Measurements from ENCODE around the gene NIPBL.
A peak's percentile ranks its signal among the peaks of the same experiment; 100 is the strongest.

NIPBL gene

GRCh38 chr5:36953043-36953442 is 76.5 kb downstream of the NIPBL start:
- H3K4me3 ChIP-seq (ENCODE audit: control insufficient read depth in 1 of 7, extremely low read depth in 1 of 7, insufficient read depth in 4 of 7, low read depth in 2 of 7, low read length in 6 of 7) = no peak overlapping the region
- no peaks in the 10 kb centered on the region for H3K27me3 ChIP-seq (replicated peaks in 2 of 5; ENCODE audit: control insufficient read depth in 4 of 5, insufficient read depth in 5 of 5, low read length in 4 of 5)
- H3K4me1 ChIP-seq (ENCODE audit: control extremely low read depth in 1 of 4, control insufficient read depth in 4 of 4, insufficient read depth in 4 of 4, low read length in 3 of 4) = peaks cover 0 to 13% (median 6%) of the 10 kb centered on the region in 4 experiments
- no CpG with 5 or more reads among the region's 2 CpGs for WGBS (ENCODE audit: insufficient coverage)
- H3K27ac ChIP-seq (ENCODE audit: insufficient read depth in 1 of 2, low read depth in 1 of 2, low read length in 2 of 2, poor library complexity in 1 of 2, severe bottlenecking in 2 of 2) = no peak overlapping the region
- ChIA-PET POLR2A (no interaction called here), CTCF (interaction anchor here (1.2 to 2.2 kb wide), 4 partner anchors 9 to 214 kb away, joined by 3 to 8 read pairs (median 4); no protein-coding TSS in a partner anchor)
- no peak for DNase-seq
- H3K36me3 ChIP-seq (ENCODE audit: control insufficient read depth in 4 of 4, insufficient read depth in 4 of 4, low read length in 3 of 4) = peaks cover 0 to 17% (median 6%) of the 10 kb centered on the region in 4 experiments
- H3K9me3 ChIP-seq (ENCODE audit: control extremely low read depth in 1 of 5, control insufficient read depth in 4 of 5, insufficient read depth in 2 of 5, low read depth in 1 of 5, low read length in 4 of 5) = no peaks in the 10 kb centered on the region

GRCh38 chr5:36957953-36958537 is 81.5 kb downstream of the NIPBL start:
- CTCF ChIA-PET = interaction anchor here (0.8 to 2.2 kb wide), 4 partner anchors 9 to 47 kb away, joined by 3 to 5 read pairs (median 4); no protein-coding TSS in a partner anchor
- no CpG with 5 or more reads among the region's 3 CpGs for WGBS (ENCODE audit: insufficient coverage)

GRCh38 chr5:36958612-36959011 is 82.0 kb downstream of the NIPBL start:
- Histone ChIP-seq H3K27ac (ENCODE audit: insufficient read depth in 1 of 2, low read depth in 1 of 2, low read length in 2 of 2, poor library complexity in 1 of 2, severe bottlenecking in 2 of 2) (no peak overlapping the region), H3K4me3 (ENCODE audit: control insufficient read depth in 1 of 7, extremely low read depth in 1 of 7, insufficient read depth in 4 of 7, low read depth in 2 of 7, low read length in 6 of 7) (no peak overlapping the region), H3K27me3 (replicated peaks in 2 of 5; ENCODE audit: control insufficient read depth in 4 of 5, insufficient read depth in 5 of 5, low read length in 4 of 5) (no peaks in the 10 kb centered on the region), H3K9me3 (ENCODE audit: control extremely low read depth in 1 of 5, control insufficient read depth in 4 of 5, insufficient read depth in 2 of 5, low read depth in 1 of 5, low read length in 4 of 5) (no peaks in the 10 kb centered on the region), H3K4me1 (ENCODE audit: control extremely low read depth in 1 of 4, control insufficient read depth in 4 of 4, insufficient read depth in 4 of 4, low read length in 3 of 4) (no peaks in the 10 kb centered on the region), H3K36me3 (ENCODE audit: control insufficient read depth in 4 of 4, insufficient read depth in 4 of 4, low read length in 3 of 4) (peaks cover 5 to 44% (median 15%) of the 10 kb centered on the region in 4 experiments)
- ChIA-PET POLR2A (no interaction called here), CTCF (interaction anchor here (0.8 to 1.4 kb wide), 4 partner anchors 9 to 18 kb away, joined by 3 to 5 read pairs (median 3); no protein-coding TSS in a partner anchor)
- WGBS (ENCODE audit: insufficient coverage) = no CpG with 5 or more reads among the region's 2 CpGs
- no peak for DNase-seq

More at GRCh38 chr5:36957953-36958537, 81.5 kb downstream of the NIPBL start:
- no peaks in the 10 kb centered on the region for H3K27me3 ChIP-seq (replicated peaks in 2 of 5; ENCODE audit: control insufficient read depth in 4 of 5, insufficient read depth in 5 of 5, low read length in 4 of 5)
- H3K27ac ChIP-seq (ENCODE audit: insufficient read depth in 1 of 2, low read depth in 1 of 2, low read length in 2 of 2, poor library complexity in 1 of 2, severe bottlenecking in 2 of 2) = no peak overlapping the region
- no peaks in the 10 kb centered on the region for H3K9me3 ChIP-seq (ENCODE audit: control extremely low read depth in 1 of 5, control insufficient read depth in 4 of 5, insufficient read depth in 2 of 5, low read depth in 1 of 5, low read length in 4 of 5)
- POLR2A ChIA-PET = no interaction called here
- DNase-seq = no peak
- H3K4me3 ChIP-seq (ENCODE audit: control insufficient read depth in 1 of 7, extremely low read depth in 1 of 7, insufficient read depth in 4 of 7, low read depth in 2 of 7, low read length in 6 of 7) = no peak overlapping the region
- H3K36me3 ChIP-seq (ENCODE audit: control insufficient read depth in 4 of 4, insufficient read depth in 4 of 4, low read length in 3 of 4) = peaks cover 2 to 41% (median 12%) of the 10 kb centered on the region in 4 experiments
- no peaks in the 10 kb centered on the region for H3K4me1 ChIP-seq (ENCODE audit: control extremely low read depth in 1 of 4, control insufficient read depth in 4 of 4, insufficient read depth in 4 of 4, low read length in 3 of 4)

GRCh38 chr5:36965179-36965578 is 88.6 kb downstream of the NIPBL start:
- CTCF ChIA-PET = interaction anchor here (1.1 to 1.4 kb wide), 5 partner anchors 8 to 89 kb away, joined by 3 to 4 read pairs (median 3); partner anchors contain the start of gene NIPBL
- POLR2A ChIA-PET = no interaction called here
- Histone ChIP-seq H3K4me1 (ENCODE audit: control extremely low read depth in 1 of 4, control insufficient read depth in 4 of 4, insufficient read depth in 4 of 4, low read length in 3 of 4) (no peaks in the 10 kb centered on the region), H3K4me3 (ENCODE audit: control insufficient read depth in 1 of 7, extremely low read depth in 1 of 7, insufficient read depth in 4 of 7, low read depth in 2 of 7, low read length in 6 of 7) (no peak overlapping the region), H3K27me3 (replicated peaks in 2 of 5; ENCODE audit: control insufficient read depth in 4 of 5, insufficient read depth in 5 of 5, low read length in 4 of 5) (no peaks in the 10 kb centered on the region), H3K27ac (ENCODE audit: insufficient read depth in 1 of 2, low read depth in 1 of 2, low read length in 2 of 2, poor library complexity in 1 of 2, severe bottlenecking in 2 of 2) (no peak overlapping the region), H3K36me3 (ENCODE audit: control insufficient read depth in 4 of 4, insufficient read depth in 4 of 4, low read length in 3 of 4) (peaks cover 11 to 62% (median 23%) of the 10 kb centered on the region in 4 experiments), H3K9me3 (ENCODE audit: control extremely low read depth in 1 of 5, control insufficient read depth in 4 of 5, insufficient read depth in 2 of 5, low read depth in 1 of 5, low read length in 4 of 5) (no peaks in the 10 kb centered on the region)
- no peak for DNase-seq
- WGBS (ENCODE audit: insufficient coverage) = no CpG with 5 or more reads among the region's 1 CpG

- no CpG with 5 or more reads among the region's 2 CpGs for WGBS (ENCODE audit: insufficient coverage)
- CTCF ChIA-PET = no interaction called here
- POLR2A ChIA-PET = no interaction called here
- no peaks in the 10 kb centered on the region for H3K9me3 ChIP-seq (ENCODE audit: control extremely low read depth in 1 of 5, control insufficient read depth in 4 of 5, insufficient read depth in 2 of 5, low read depth in 1 of 5, low read length in 4 of 5)
- DNase-seq = no peak
- peaks cover 4 to 49% (median 17%) of the 10 kb centered on the region in 4 experiments for H3K36me3 ChIP-seq (ENCODE audit: control insufficient read depth in 4 of 4, insufficient read depth in 4 of 4, low read length in 3 of 4)
- H3K27me3 ChIP-seq (replicated peaks in 2 of 5; ENCODE audit: control insufficient read depth in 4 of 5, insufficient read depth in 5 of 5, low read length in 4 of 5) = no peaks in the 10 kb centered on the region
- no peak overlapping the region for H3K4me3 ChIP-seq (ENCODE audit: control insufficient read depth in 1 of 7, extremely low read depth in 1 of 7, insufficient read depth in 4 of 7, low read depth in 2 of 7, low read length in 6 of 7)
- no peak overlapping the region for H3K27ac ChIP-seq (ENCODE audit: insufficient read depth in 1 of 2, low read depth in 1 of 2, low read length in 2 of 2, poor library complexity in 1 of 2, severe bottlenecking in 2 of 2)
- H3K4me1 ChIP-seq (ENCODE audit: control extremely low read depth in 1 of 4, control insufficient read depth in 4 of 4, insufficient read depth in 4 of 4, low read length in 3 of 4) = no peaks in the 10 kb centered on the region
Measured at GRCh38 chr5:36969700-36970395, 93.3 kb downstream of the NIPBL start.

- H3K4me1 ChIP-seq (ENCODE audit: control extremely low read depth in 1 of 4, control insufficient read depth in 4 of 4, insufficient read depth in 4 of 4, low read length in 3 of 4) = no peaks in the 10 kb centered on the region
- peaks cover 0 to 16% (median 2%) of the 10 kb centered on the region in 5 experiments for H3K9me3 ChIP-seq (ENCODE audit: control extremely low read depth in 1 of 5, control insufficient read depth in 4 of 5, insufficient read depth in 2 of 5, low read depth in 1 of 5, low read length in 4 of 5)
- ChIA-PET POLR2A (no interaction called here), CTCF (no interaction called here)
- peaks cover 9 to 41% (median 24%) of the 10 kb centered on the region in 4 experiments for H3K36me3 ChIP-seq (ENCODE audit: control insufficient read depth in 4 of 4, insufficient read depth in 4 of 4, low read length in 3 of 4)
- no peak overlapping the region for H3K27ac ChIP-seq (ENCODE audit: insufficient read depth in 1 of 2, low read depth in 1 of 2, low read length in 2 of 2, poor library complexity in 1 of 2, severe bottlenecking in 2 of 2)
- H3K27me3 ChIP-seq (replicated peaks in 2 of 5; ENCODE audit: control insufficient read depth in 4 of 5, insufficient read depth in 5 of 5, low read length in 4 of 5) = no peaks in the 10 kb centered on the region
- H3K4me3 ChIP-seq (ENCODE audit: control insufficient read depth in 1 of 7, extremely low read depth in 1 of 7, insufficient read depth in 4 of 7, low read depth in 2 of 7, low read length in 6 of 7) = no peak overlapping the region
- peak in 1 of 3 donors; percentile 15 for DNase-seq
Measured at GRCh38 chr5:36978196-36978595, 101.6 kb downstream of the NIPBL start.

GRCh38 chr5:36982146-36982545 is 105.6 kb downstream of the NIPBL start:
- no peaks in the 10 kb centered on the region for H3K27me3 ChIP-seq (replicated peaks in 2 of 5; ENCODE audit: control insufficient read depth in 4 of 5, insufficient read depth in 5 of 5, low read length in 4 of 5)
- H3K36me3 ChIP-seq (ENCODE audit: control insufficient read depth in 4 of 4, insufficient read depth in 4 of 4, low read length in 3 of 4) = peaks cover 8 to 40% (median 24%) of the 10 kb centered on the region in 4 experiments
- CTCF ChIA-PET = no interaction called here
- no peaks in the 10 kb centered on the region for H3K4me1 ChIP-seq (ENCODE audit: control extremely low read depth in 1 of 4, control insufficient read depth in 4 of 4, insufficient read depth in 4 of 4, low read length in 3 of 4)
- no peak for DNase-seq
- H3K4me3 ChIP-seq (ENCODE audit: control insufficient read depth in 1 of 7, extremely low read depth in 1 of 7, insufficient read depth in 4 of 7, low read depth in 2 of 7, low read length in 6 of 7) = no peak overlapping the region
- POLR2A ChIA-PET = no interaction called here
- H3K27ac ChIP-seq (ENCODE audit: insufficient read depth in 1 of 2, low read depth in 1 of 2, low read length in 2 of 2, poor library complexity in 1 of 2, severe bottlenecking in 2 of 2) = no peak overlapping the region
- no CpG with 5 or more reads among the region's 1 CpG for WGBS (ENCODE audit: insufficient coverage)
- H3K9me3 ChIP-seq (ENCODE audit: control extremely low read depth in 1 of 5, control insufficient read depth in 4 of 5, insufficient read depth in 2 of 5, low read depth in 1 of 5, low read length in 4 of 5) = peaks cover 0 to 16% (median 2%) of the 10 kb centered on the region in 5 experiments

Measured in common myeloid progenitor, CD34-positive (primary cell).